ENCODE measurements around the gene HCRTR1.

- TF ChIP-seq MAX (IDR thresholded peaks at IDR 0.05), result no peak
- no peak for TF ChIP-seq RAD21 (IDR thresholded peaks at IDR 0.05; ENCODE audit: low read depth)
- no peak for TF ChIP-seq USF1 (IDR thresholded peaks at IDR 0.05)
- no peak for TF ChIP-seq EP300 (IDR thresholded peaks at IDR 0.05; ENCODE audit: borderline replicate concordance)
- no peak for TF ChIP-seq NFIC (IDR thresholded peaks at IDR 0.05)
- no peak for TF ChIP-seq REST (IDR thresholded peaks at IDR 0.05; ENCODE audit: low read depth)
- no peak for TF ChIP-seq TAF1 (IDR thresholded peaks at IDR 0.05; ENCODE audit: low read depth)
- TF ChIP-seq TCF12 (IDR thresholded peaks at IDR 0.05; ENCODE audit: low read depth), result no peak
- no peak for TF ChIP-seq YY1 (IDR thresholded peaks at IDR 0.05; ENCODE audit: low read depth)
- TF ChIP-seq CEBPB (IDR thresholded peaks at IDR 0.05), result no peak
- no peak for TF ChIP-seq CREB1 (IDR thresholded peaks at IDR 0.05; ENCODE audit: low read depth)
These were observed 57.1 kb downstream of the HCRTR1 start for GRCh38 chr1:31674626-31675025.
